Endothelial cell of umbilical vein (primary cell): Measurements from ENCODE around the gene MYO6. TPM values are rescaled to one million over a fixed set of nuclear protein-coding genes. Genes with fewer than 3 reads are reported as not detected.

Source experiments
- BruUV-seq: library from RNA; stranded (reverse); fragments of 400-500 nt; replicated peaks from 2 replicates; lab custom pipeline; 2021; lab: Mats Ljungman, UMichigan
- CTCF ChIA-PET: fragments of 300-600, 350-600 bp; sonication (Branson Sonifier 250); formaldehyde crosslinking; loops from one replicate; lab custom pipeline; 2021; ENCODE audit warnings: antibody characterized with exemption, inconsistent platforms; lab: Charles Lee
- POLR2A ChIA-PET: fragments of 300-600, 350-600 bp; sonication (Branson Sonifier 250); formaldehyde crosslinking; loops from one replicate; lab custom pipeline; 2021; ENCODE audit warnings: antibody characterized with exemption, inconsistent platforms; lab: Charles Lee
- DNase-seq: peaks from one replicate; pipeline ENCODE4 v3.0.0-alpha.2; 2011; ENCODE audit warnings: low read depth, low spot score
- FAIRE-seq: peaks from 2 replicates; lab custom pipeline; 2011; peaks lifted over from hg19 to GRCh38; lab: Jason Lieb, UNC
- H2AFZ ChIP-seq: 2 replicates; pipeline ENCODE4 v1.6.0; 2012; ENCODE audit warnings: low read depth, low read length, control low read depth, inconsistent platforms
- H3K27ac ChIP-seq: 2 replicates; pipeline ENCODE4 v1.5.1; 2011; ENCODE audit warnings: low read depth, mild to moderate bottlenecking, control low read depth, low read length, moderate library complexity; ENCODE audit not compliant: insufficient read depth
- H3K27me3 ChIP-seq, 2 experiments: 2 replicates each; pipeline versions ENCODE4 v1.6.0 to v1.6.1; 2011; ENCODE audit warnings: low read length in 2 of 2, mixed read lengths in 1 of 2; ENCODE audit not compliant: control insufficient read depth in 2 of 2, insufficient read depth in 2 of 2
- H3K36me3 ChIP-seq, 2 experiments: 2 replicates in 1 of 2; 3 replicates in 1 of 2; pipeline ENCODE4 v1.5.1; 2011; ENCODE audit warnings: low read length in 2 of 2, mild to moderate bottlenecking in 1 of 2, moderate library complexity in 1 of 2; ENCODE audit not compliant: control insufficient read depth in 2 of 2, insufficient read depth in 2 of 2; ENCODE audit errors: extremely low read depth in 1 of 2
- H3K4me1 ChIP-seq: 3 replicates; pipeline ENCODE4 v1.5.1; 2011; ENCODE audit warnings: mild to moderate bottlenecking, low read length; ENCODE audit not compliant: control insufficient read depth, insufficient read depth; ENCODE audit errors: extremely low read depth
- H3K4me2 ChIP-seq: 2 replicates; pipeline ENCODE4 v1.6.1; 2011; ENCODE audit warnings: low read length, control low read depth, mixed read lengths; ENCODE audit not compliant: insufficient read depth
- H3K4me3 ChIP-seq, 3 experiments: fragments of 200-600 bp in 1 of 3; sonication (generic), shearing (Covaris generic) in 1 of 3; replicated peaks in 1 of 3; 2 replicates each; pipeline ENCODE4 v1.5.1; 2011 to 2016; ENCODE audit warnings: control low read depth in 3 of 3, low read length in 3 of 3, mild to moderate bottlenecking in 2 of 3, inconsistent platforms in 1 of 3, low read depth in 1 of 3, moderate library complexity in 1 of 3; ENCODE audit not compliant: insufficient read depth in 1 of 3
- H3K79me2 ChIP-seq: 2 replicates; pipeline ENCODE4 v1.6.0; 2012; ENCODE audit warnings: low read length, inconsistent platforms; ENCODE audit not compliant: control insufficient read depth, insufficient read depth
- H3K9ac ChIP-seq: replicated peaks from 2 replicates; pipeline ENCODE3; 2011; ENCODE audit warnings: low read length, control low read depth; ENCODE audit not compliant: insufficient read depth; ENCODE audit errors: extremely low read depth
- H3K9me1 ChIP-seq: replicated peaks from 3 replicates; pipeline ENCODE4 v1.6.0; 2011; ENCODE audit warnings: mild to moderate bottlenecking, low read length; ENCODE audit not compliant: control insufficient read depth, insufficient read depth; ENCODE audit errors: extremely low read depth
- H3K9me3 ChIP-seq: replicated peaks from 2 replicates; pipeline ENCODE4 v1.5.1; 2012; ENCODE audit warnings: low read length, inconsistent platforms; ENCODE audit not compliant: control insufficient read depth, insufficient read depth
- H4K20me1 ChIP-seq: replicated peaks from 2 replicates; pipeline ENCODE3; 2011; ENCODE audit warnings: mild to moderate bottlenecking, low read length; ENCODE audit not compliant: control insufficient read depth, insufficient read depth; ENCODE audit errors: extremely low read depth
- CTCF ChIP-seq, 2 donors: IDR thresholded peaks; 1 replicate in 1 of 2; 2 replicates in 1 of 2; pipeline ENCODE4 v1.5.1; 2011; ENCODE audit warnings: low read length in 2 of 2, mild to moderate bottlenecking in 2 of 2, moderate library complexity in 2 of 2, control low read depth in 1 of 2, inconsistent platforms in 1 of 2, low read depth in 1 of 2; ENCODE audit not compliant: insufficient read depth in 1 of 2; ENCODE audit errors: extremely low read depth in 1 of 2
- EZH2 ChIP-seq: IDR thresholded peaks from 2 replicates; pipeline ENCODE4 v1.6.1; 2012; ENCODE audit warnings: borderline replicate concordance, low read depth, mild to moderate bottlenecking, moderate library complexity, low read length, inconsistent platforms; ENCODE audit not compliant: severe bottlenecking
- FOS ChIP-seq: IDR thresholded peaks from 2 replicates; pipeline ENCODE4 v1.6.1; 2011; ENCODE audit warnings: mild to moderate bottlenecking, low read length, moderate library complexity, borderline replicate concordance; ENCODE audit not compliant: insufficient read depth
- GATA2 ChIP-seq: IDR thresholded peaks from 2 replicates; pipeline ENCODE4 v1.7.0; 2011; ENCODE audit warnings: low read depth, mild to moderate bottlenecking, moderate library complexity, mixed read lengths, low read length; ENCODE audit not compliant: insufficient read length, insufficient read depth
- JUN ChIP-seq: IDR thresholded peaks from 2 replicates; pipeline ENCODE4 v1.6.1; 2011; ENCODE audit warnings: borderline replicate concordance, low read depth; ENCODE audit not compliant: insufficient read length, insufficient read depth
- MAX ChIP-seq: IDR thresholded peaks from 2 replicates; pipeline ENCODE4 v1.6.1; 2011; ENCODE audit not compliant: insufficient read depth, insufficient read length
- MYC ChIP-seq: IDR thresholded peaks from one replicate; pipeline ENCODE4 v1.6.1; 2011; ENCODE audit warnings: mild to moderate bottlenecking, low read depth, low read length
- POLR2A ChIP-seq: IDR thresholded peaks from 2 replicates; pipeline ENCODE4 v1.6.1; 2012; ENCODE audit warnings: low read depth, mild to moderate bottlenecking, control low read depth, low read length
- POLR2AphosphoS5 ChIP-seq: IDR thresholded peaks from 2 replicates; pipeline ENCODE4 v1.6.1; 2012; ENCODE audit warnings: low read depth, mild to moderate bottlenecking, control low read depth, low read length, moderate library complexity; ENCODE audit not compliant: insufficient read depth
- dilution Hi-C: fragments of 300-500 bp; cut with MboI; formaldehyde crosslinking; loops from one replicate; pipeline ENCODE4 v1.15.0; 2019; ENCODE audit warnings: low sequenced_read_pairs; ENCODE audit not compliant: extremely low pct_ligation_motif_present
- intact Hi-C: fragments of 100-400 bp; cut with micrococcal nuclease; formaldehyde crosslinking; loops from one replicate; pipeline ENCODE4 v1.10.0; 2022
- polyA plus RNA-seq, 4 experiments: library from polyadenylated mRNA; depleted of rRNA in 3 of 4; stranded (reverse) in 3 of 4; unstranded in 1 of 4; fragments of >200 nt; gene quantifications; 2 replicates each; pipeline versions ENCODE4 v1.2.1 to v1.2.3, GENCODE V29; 2011 to 2012; ENCODE audit warnings: missing spikeins in 1 of 4
- total RNA-seq: library from RNA; stranded (reverse); gene quantifications from 2 replicates; pipeline ENCODE4 v1.2.3, GENCODE V29; 2021

Gene MYO6
- total and polyA plus RNA-seq, 2 donors (not counting 3 experiments of a cell fraction or from before 2014, with no cell fraction given), result 15.5 to 68.0 TPM

- DNase-seq (no peak), FAIRE-seq (no peak)
- dilution Hi-C loops (no loop called here), intact Hi-C loops (no loop called here)
- ChIA-PET CTCF (no interaction called here), POLR2A (interaction anchor here (0.6 kb wide), 1 partner anchor 116 kb away, joined by 3 read pairs; no protein-coding TSS in a partner anchor)
- no peaks in the 10 kb centered on the region for H3K36me3 ChIP-seq
- H3K4me3 ChIP-seq, result no peak overlapping the region
- no peak overlapping the region for H3K27ac ChIP-seq
- TF ChIP-seq CTCF (IDR thresholded peaks at IDR 0.05; ENCODE audit: extremely low read depth in 1 of 2, insufficient read depth in 1 of 2, low read depth in 1 of 2, low read length in 2 of 2), result no peak
- no peak for TF ChIP-seq GATA2
- no peak for TF ChIP-seq POLR2A
- TF ChIP-seq FOS, result no peak
- TF ChIP-seq POLR2AphosphoS5, result no peak
- TF ChIP-seq MAX, result no peak
- TF ChIP-seq EZH2, result no peak
- no peak for TF ChIP-seq JUN
- TF ChIP-seq MYC, result no peak
- H3K9ac ChIP-seq, result no peak overlapping the region
- H3K79me2 ChIP-seq, result peaks cover 29% of the 10 kb centered on the region
- no peaks in the 10 kb centered on the region for H3K9me3 ChIP-seq
- H3K4me2 ChIP-seq, result no peak overlapping the region
- BruUV-seq, result no TSS peak
- H3K9me1 ChIP-seq, result no peaks in the 10 kb centered on the region
- no peaks in the 10 kb centered on the region for H3K27me3 ChIP-seq
- H3K4me1 ChIP-seq, result peaks cover 29% of the 10 kb centered on the region
- no peaks in the 10 kb centered on the region for H4K20me1 ChIP-seq
- H2AFZ ChIP-seq, result no peak overlapping the region
Observed at GRCh38 chr6:75747152-75747992, 1.7 kb upstream of the MYO6 start.
